ENCODE data around the gene HSD11B2. TPM values are rescaled to one million over a fixed set of nuclear protein-coding genes. Genes with fewer than 3 reads are reported as not detected.
A peak's percentile ranks its signal among the peaks of the same experiment; 100 is the strongest.

HSD11B2 gene
- total RNA-seq, 1 experiment from 2014 or later: 33.5 TPM

DNA sequence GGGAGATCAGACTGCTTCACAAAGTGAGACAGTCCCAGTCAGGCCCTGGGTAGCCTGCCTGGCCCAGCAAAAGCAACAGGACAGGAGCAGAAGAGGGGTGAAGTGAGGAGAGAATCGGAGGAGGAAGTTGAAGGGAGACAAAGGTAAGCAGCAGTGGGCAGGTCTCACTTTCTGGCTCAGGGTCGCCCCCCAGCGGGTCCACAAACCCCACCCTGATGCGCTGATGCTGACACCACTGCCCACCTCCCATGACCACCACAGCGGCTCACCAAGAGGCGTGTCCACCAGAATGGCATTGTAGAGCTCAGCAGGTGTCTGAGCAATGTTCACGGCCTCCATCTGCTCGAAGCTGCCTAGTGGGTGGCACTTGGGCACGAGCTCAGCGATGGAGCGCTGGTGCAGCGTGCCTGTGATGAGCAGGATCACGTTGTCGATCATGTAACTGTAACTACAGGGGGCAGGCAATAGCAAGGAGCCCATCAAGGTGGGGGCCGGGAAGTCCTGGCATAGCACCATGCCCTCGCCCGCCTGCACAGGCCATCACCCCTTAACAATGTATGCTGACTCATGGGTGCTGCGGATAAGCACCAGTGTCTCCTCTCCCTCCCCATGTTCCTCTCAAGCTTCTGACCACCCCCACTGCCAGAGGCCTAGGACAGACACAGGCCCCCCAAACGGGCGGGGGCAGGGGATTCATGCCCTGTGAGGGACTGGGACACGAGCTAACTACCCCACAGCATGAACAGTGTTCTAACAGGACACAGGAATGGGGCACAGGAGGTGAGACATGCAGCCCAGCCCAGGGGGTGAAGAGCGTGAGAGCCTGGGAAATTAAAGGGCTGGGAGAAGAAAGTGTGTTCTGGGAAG is 13.6 kb downstream of the HSD11B2 start:
- H4K5ac ChIP-seq (ENCODE audit: insufficient read length, low read depth, low read length): no peak overlapping the region
- no peaks in the 10 kb centered on the region for H3K79me1 ChIP-seq (ENCODE audit: insufficient read depth, low read depth, low read length, poor library complexity, severe bottlenecking)
- H3K4ac ChIP-seq (ENCODE audit: low read depth, low read length): no peak overlapping the region
- no peak overlapping the region for H3K4me3 Mint-ChIP-seq
- H2BK20ac ChIP-seq (ENCODE audit: low read depth, low read length, poor library complexity, severe bottlenecking): no peak overlapping the region
- H3K27me3 Mint-ChIP-seq (ENCODE audit: low read depth): no peaks in the 10 kb centered on the region
- no peak overlapping the region for H3K14ac ChIP-seq (ENCODE audit: insufficient read depth, low read length)
- no peak overlapping the region for H2BK15ac ChIP-seq (ENCODE audit: low read depth, low read length)
- no peaks in the 10 kb centered on the region for H4K20me1 ChIP-seq (ENCODE audit: control insufficient read depth, insufficient read depth, insufficient read length)
- H2BK120ac ChIP-seq (ENCODE audit: low read depth, low read length, poor library complexity, severe bottlenecking): no peak overlapping the region
- H2BK12ac ChIP-seq (ENCODE audit: insufficient read length, low read depth, low read length): no peak overlapping the region
- H3K18ac ChIP-seq (ENCODE audit: insufficient read length, low read depth, low read length): no peak overlapping the region
- no peak overlapping the region for H3K56ac ChIP-seq (ENCODE audit: insufficient read length, low read depth, low read length)
- H3K79me2 ChIP-seq (ENCODE audit: insufficient read depth, low read length): no peaks in the 10 kb centered on the region
- H2AK5ac ChIP-seq (ENCODE audit: insufficient read length, low read length): no peak overlapping the region
- H3K23me2 ChIP-seq (ENCODE audit: insufficient read length, low read depth, low read length, poor library complexity, severe bottlenecking): no peaks in the 10 kb centered on the region
- no peaks in the 10 kb centered on the region for H3K9me3 Mint-ChIP-seq
- H4K8ac ChIP-seq (replicated peaks; ENCODE audit: insufficient read length, low read depth, low read length): no peak overlapping the region
- no peak overlapping the region for H3K27ac ChIP-seq (ENCODE audit: insufficient read length, low read depth, low read length)
- WGBS (ENCODE audit: extremely low coverage, insufficient read length, low lambda C conversion rate): no CpG with 5 or more reads among the region's 22 CpGs
- H3K4me2 ChIP-seq (ENCODE audit: insufficient read depth, insufficient read length, low read length): no peak overlapping the region
- TF ChIP-seq, protein P1, sequence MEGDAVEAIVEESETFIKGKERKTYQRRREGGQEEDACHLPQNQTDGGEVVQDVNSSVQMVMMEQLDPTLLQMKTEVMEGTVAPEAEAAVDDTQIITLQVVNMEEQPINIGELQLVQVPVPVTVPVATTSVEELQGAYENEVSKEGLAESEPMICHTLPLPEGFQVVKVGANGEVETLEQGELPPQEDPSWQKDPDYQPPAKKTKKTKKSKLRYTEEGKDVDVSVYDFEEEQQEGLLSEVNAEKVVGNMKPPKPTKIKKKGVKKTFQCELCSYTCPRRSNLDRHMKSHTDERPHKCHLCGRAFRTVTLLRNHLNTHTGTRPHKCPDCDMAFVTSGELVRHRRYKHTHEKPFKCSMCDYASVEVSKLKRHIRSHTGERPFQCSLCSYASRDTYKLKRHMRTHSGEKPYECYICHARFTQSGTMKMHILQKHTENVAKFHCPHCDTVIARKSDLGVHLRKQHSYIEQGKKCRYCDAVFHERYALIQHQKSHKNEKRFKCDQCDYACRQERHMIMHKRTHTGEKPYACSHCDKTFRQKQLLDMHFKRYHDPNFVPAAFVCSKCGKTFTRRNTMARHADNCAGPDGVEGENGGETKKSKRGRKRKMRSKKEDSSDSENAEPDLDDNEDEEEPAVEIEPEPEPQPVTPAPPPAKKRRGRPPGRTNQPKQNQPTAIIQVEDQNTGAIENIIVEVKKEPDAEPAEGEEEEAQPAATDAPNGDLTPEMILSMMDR (conservative IDR thresholded peaks at IDR 0.05): peak; percentile 52
- no peak overlapping the region for H2BK5ac ChIP-seq (ENCODE audit: insufficient read length, low read length)
- H3K4me1 ChIP-seq (ENCODE audit: insufficient read depth, low read length): no peaks in the 10 kb centered on the region
- peak overlapping the region; percentile 29 to 93 (median 72); a peak in 5 of 7 replicates for H3K27ac Mint-ChIP-seq
- no peak overlapping the region for H4K91ac ChIP-seq (ENCODE audit: insufficient read length, low read depth, low read length)
- no peaks in the 10 kb centered on the region for H3K27me3 ChIP-seq (ENCODE audit: insufficient read depth, low read length)
- no peak overlapping the region for H3K9ac ChIP-seq (ENCODE audit: extremely low read depth, insufficient read length, low read length)
- H3T11ph ChIP-seq (ENCODE audit: low read length): no peak overlapping the region
- H2AFZ ChIP-seq (ENCODE audit: low read length): no peak overlapping the region
- H3K9me3 ChIP-seq (ENCODE audit: control insufficient read depth, low read depth, low read length): no peaks in the 10 kb centered on the region
- DNase-seq: peak; percentile 63
- peaks cover 0 to 14% (median 11%) of the 10 kb centered on the region in 3 experiments; a peak in 6 of 7 replicates for H3K36me3 Mint-ChIP-seq (ENCODE audit: insufficient read depth in 1 of 3, low read depth in 3 of 3)
- no peak overlapping the region for H3K23ac ChIP-seq (ENCODE audit: insufficient read length, low read depth, low read length)
- H3K4me1 Mint-ChIP-seq: peaks cover 16 to 17% of the 10 kb centered on the region in 2 experiments

All from H9 (cell line).